ENCODE measurements around the gene LPP. TPM values are rescaled to one million over a fixed set of nuclear protein-coding genes. Genes with fewer than 3 reads are reported as not detected.
"Not testable (repeated sequence)": the region's sequence is repeated elsewhere in the genome, so short reads cannot be mapped to it uniquely, and the experiment has no call there.

LPP gene
- total RNA-seq, 1 experiment from 2014 or later, result 32.6 TPM

GRCh38 chr3:188397766-188398705 lies 244.1 kb downstream of the LPP start:
- DNase-seq (ENCODE audit: low read depth), result no peak

GRCh38 chr3:188400494-188401243 lies 246.7 kb downstream of the LPP start:
- DNase-seq (ENCODE audit: low read depth), result no peak

- DNase-seq (ENCODE audit: low read depth), result no peak
Observed at GRCh38 chr3:188401244-188401993, 247.5 kb downstream of the LPP start.

GRCh38 chr3:188402229-188402628 lies 248.3 kb downstream of the LPP start:
- DNase-seq (ENCODE audit: low read depth), result no peak

GRCh38 chr3:188403404-188403803 lies 249.4 kb downstream of the LPP start:
- DNase-seq (ENCODE audit: low read depth), result no peak

- DNase-seq (ENCODE audit: low read depth), result no peak
Observed at GRCh38 chr3:188404124-188404523, 250.2 kb downstream of the LPP start.

GRCh38 chr3:188404701-188405100 lies 250.7 kb downstream of the LPP start:
- no peak for DNase-seq (ENCODE audit: low read depth)

GRCh38 chr3:188407158-188407880 lies 253.4 kb downstream of the LPP start:
- DNase-seq (ENCODE audit: low read depth), result peak; percentile 55

- DNase-seq (ENCODE audit: low read depth), result no peak
Observed at GRCh38 chr3:188408831-188409230, 254.9 kb downstream of the LPP start.

- DNase-seq (ENCODE audit: low read depth), result no peak
Observed at GRCh38 chr3:188411750-188412149, 257.8 kb downstream of the LPP start.

- peak; percentile 26 for DNase-seq (ENCODE audit: low read depth)
Observed at GRCh38 chr3:188415196-188415595, 261.2 kb downstream of the LPP start.

- DNase-seq (ENCODE audit: low read depth), result no peak
Observed at GRCh38 chr3:188416041-188416440, 262.1 kb downstream of the LPP start.

- no peak for DNase-seq (ENCODE audit: low read depth)
Observed at GRCh38 chr3:188417271-188417696, 263.3 kb downstream of the LPP start.

- DNase-seq (ENCODE audit: low read depth), result no peak
Observed at GRCh38 chr3:188417766-188418165, 263.8 kb downstream of the LPP start.

GRCh38 chr3:188421151-188421821 lies 267.3 kb downstream of the LPP start:
- DNase-seq (ENCODE audit: low read depth), result peak; percentile 82

GRCh38 chr3:188421836-188422540 lies 268.0 kb downstream of the LPP start:
- no peak for DNase-seq (ENCODE audit: low read depth)

- DNase-seq (ENCODE audit: low read depth), result not testable (repeated sequence)
Observed at GRCh38 chr3:188427981-188428380, 274.0 kb downstream of the LPP start.

- DNase-seq (ENCODE audit: low read depth), result no peak
Observed at GRCh38 chr3:188431040-188431439, 277.1 kb downstream of the LPP start.

- peak; percentile 69 for DNase-seq (ENCODE audit: low read depth)
Observed at GRCh38 chr3:188431553-188431952, 277.6 kb downstream of the LPP start.

Measured in M059J (cell line).